Lung microvascular endothelial cell (primary cell): ENCODE results near the gene ARFIP1. TPM values are rescaled to one million over a fixed set of nuclear protein-coding genes. Genes with fewer than 3 reads are reported as not detected.
"Not testable (repeated sequence)": the region's sequence is repeated elsewhere in the genome, so short reads cannot be mapped to it uniquely, and the experiment has no call there.

ENCODE experiments used
- DNase-seq, 2 donors: peaks; one replicate each; pipeline versions ENCODE4 v3.0.0 to v3.0.0-alpha.2; 2010; ENCODE audit warnings: low read depth in 2 of 2
- total RNA-seq: library from RNA; depleted of rRNA; stranded (reverse); fragments of >200 nt; gene quantifications from 2 replicates; pipeline ENCODE4 v1.2.1, GENCODE V29; 2014

Gene ARFIP1
- total RNA-seq, 1 donor from 2014 or later = 22.0 TPM

DNA sequence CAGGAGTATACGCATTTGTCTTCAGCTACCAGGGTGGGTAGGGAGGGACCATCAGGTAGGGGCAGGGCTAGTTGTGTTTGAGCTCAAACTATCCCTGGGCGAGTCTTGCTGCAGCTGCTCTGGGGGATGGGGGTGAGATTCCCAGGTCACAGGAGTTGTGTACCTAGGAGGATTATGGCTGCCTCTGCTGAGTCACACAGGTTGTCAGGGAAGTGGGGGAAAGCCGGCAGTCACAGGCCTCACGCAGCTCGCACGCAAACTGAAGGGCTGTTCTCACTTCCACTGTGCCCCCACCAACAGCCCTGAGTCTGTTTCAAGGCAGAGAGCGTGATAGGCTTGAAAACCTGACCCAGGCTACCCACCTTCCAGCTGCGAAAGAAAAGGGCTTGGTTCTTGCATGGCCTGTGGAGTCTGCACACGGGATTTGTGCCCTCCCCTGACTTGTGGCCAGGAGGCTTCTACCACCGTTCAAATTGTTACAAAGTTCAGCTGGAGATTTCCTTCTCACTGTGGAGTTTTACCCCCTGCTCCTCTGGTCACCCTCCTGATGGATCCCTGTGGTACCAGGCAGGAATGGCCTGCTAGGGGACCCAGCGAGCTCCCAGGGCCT, 63.8 kb downstream of the ARFIP1 start:
- no peak for DNase-seq

DNA sequence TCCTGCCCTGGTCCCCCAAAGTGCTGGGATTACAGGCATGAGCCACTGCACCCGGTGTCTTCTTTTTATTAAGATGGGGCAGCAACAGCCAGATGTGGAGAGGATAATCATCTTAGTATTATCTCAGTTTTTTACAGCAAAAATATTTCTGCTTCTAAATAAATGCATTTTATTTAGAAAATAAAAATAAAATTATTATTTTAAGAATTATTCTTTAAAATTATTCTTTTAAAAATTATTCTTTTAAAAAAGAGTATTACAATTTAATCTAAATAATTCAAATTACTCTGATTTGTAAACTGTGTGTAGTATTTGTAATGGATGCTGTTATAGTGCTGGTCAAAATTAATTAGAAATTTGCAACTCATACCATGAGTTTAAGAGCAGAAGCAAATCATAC, 67.6 kb downstream of the ARFIP1 start:
- no peak for DNase-seq

DNA sequence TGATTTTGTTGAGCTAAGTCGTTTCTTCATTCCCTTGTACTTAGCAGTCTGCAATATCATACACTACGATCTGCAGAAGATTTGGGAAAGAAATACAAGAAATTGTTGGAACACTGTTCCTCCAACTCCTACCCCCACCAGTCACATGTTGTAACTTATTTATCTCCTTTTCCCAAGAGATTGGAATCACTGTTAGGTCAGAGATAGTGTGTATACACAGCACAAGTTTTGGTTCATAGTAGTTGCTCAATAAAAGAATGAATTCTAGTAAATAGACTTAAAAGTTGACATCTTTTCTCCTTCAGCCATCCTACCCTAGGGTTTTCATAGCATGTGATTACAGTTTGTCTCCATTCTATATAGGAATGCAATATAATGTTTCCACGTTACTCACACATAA, 68.8 kb downstream of the ARFIP1 start:
- DNase-seq = no peak

DNA sequence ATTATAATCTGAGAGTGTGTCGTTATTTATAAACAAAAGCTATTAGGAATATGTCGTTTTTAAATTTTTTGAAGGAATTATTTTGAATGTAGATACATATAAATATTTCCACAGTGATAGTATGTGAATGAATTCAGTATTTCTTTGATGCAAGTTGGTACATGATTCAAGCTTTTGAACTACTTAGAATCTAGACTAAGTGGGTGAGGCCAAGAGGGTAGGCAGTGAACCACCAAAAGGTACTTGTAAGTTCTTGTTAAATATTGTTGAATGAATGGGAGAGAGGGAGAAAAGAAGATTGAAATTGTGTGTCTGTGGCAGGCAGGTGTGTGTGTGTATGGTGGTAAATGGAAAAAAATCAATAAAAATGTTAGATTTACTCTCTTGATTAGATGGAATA, 69.6 kb downstream of the ARFIP1 start:
- DNase-seq = no peak

DNA sequence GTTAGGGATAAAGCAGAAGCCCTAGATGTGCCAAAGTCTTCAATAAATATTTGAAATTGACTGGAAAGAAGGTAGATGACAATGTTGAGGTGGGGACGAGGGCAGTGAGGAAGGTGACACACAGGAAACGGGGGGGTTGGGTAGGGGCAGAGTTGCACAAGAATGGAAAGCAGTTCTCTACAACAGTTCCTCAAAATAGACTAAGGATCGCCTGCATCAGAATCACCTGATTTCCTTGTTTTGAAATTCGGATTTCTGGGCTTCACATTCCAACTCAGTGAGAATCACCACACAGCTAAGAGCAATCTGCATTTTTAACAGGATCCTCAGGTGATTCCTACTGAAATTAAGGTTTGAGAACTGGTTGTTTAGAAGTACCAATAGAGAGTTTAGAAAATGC, 70.6 kb downstream of the ARFIP1 start:
- peak; percentile 49 to 60 for DNase-seq

- no peak for DNase-seq
Measured at GRCh38 chr4:152851226-152851625, 71.5 kb downstream of the ARFIP1 start.

GRCh38 chr4:152853293-152853692, 73.5 kb downstream of the ARFIP1 start:
- no peak for DNase-seq

GRCh38 chr4:152854016-152854415, 74.3 kb downstream of the ARFIP1 start:
- DNase-seq = not testable (repeated sequence)

DNA sequence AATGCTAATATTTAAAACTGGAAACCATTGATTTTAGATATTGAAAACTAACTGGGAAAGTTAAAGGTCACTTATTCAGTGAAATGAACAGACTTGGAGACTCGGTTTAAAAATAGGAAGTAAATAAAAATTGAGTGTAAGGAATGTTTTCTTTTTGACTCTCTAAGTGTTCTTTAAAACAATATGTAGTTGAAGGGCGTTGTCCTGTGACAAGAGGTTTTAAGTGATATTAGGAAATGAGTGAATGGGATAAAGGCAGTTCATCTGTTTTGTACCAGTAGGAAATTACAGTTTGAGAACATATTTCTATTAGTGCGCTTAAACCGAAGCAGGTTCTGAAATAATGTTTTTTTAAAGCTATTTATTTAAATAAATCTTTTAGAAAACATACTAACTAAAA, 77.2 kb downstream of the ARFIP1 start:
- DNase-seq = no peak

DNA sequence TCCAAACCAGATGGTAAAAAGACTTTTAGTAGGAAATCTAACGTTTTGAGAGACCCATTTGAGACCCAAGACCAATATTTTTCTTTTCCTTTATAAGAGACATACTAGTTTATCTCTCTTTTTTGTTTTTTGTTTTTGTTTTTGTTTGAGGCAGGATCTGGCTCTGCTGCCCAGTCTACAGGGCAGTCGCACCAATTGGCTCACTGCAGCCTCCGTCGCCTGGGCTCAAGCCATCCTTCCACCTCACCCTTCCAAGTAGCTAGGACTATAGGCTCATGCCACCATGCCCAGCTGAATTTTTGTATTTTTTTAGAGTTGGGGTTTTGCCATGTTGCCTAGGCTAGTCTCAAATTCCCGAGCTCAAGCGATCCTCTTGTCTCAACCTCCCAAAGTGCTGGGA, 79.2 kb downstream of the ARFIP1 start:
- DNase-seq = no peak

DNA sequence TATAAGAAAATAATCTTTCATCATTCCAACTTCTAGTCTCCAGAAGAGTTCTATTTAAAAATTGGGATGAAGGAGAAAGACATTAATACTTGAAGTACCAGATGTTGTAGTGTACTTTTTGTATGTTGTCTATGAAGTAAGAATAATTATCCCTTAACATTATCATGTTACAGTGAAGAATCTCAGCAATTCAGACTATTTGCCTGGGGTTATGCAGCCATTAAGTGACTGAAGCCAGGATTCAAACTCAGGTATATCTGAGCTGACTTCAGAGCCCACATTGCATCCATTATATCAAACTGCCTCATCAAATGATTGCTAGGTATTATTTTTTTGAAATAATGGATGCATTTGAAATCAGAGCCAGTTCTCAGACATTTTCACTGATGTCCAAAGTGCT, 80.3 kb downstream of the ARFIP1 start:
- no peak for DNase-seq

GRCh38 chr4:152862608-152863007, 82.9 kb downstream of the ARFIP1 start:
- DNase-seq = no peak

DNA sequence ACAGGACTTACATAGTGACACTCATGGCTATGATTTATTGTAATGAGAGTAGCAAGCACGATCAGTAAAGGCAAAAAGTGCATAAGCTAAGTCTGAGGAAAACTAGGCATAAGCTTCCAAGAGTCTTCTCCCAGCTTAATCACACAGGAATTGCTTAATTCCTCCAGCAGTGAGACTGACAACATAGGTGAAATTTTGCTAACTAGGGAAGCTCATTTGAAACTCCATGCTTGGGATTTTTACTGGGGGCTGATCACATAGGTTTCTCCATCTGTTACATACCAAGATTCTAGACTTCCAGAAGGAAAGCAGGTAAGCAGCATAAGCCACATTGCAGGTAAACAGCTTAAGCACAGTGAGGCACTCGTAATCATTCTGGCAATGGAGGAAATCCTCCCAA, 84.6 kb downstream of the ARFIP1 start:
- DNase-seq = no peak

DNA sequence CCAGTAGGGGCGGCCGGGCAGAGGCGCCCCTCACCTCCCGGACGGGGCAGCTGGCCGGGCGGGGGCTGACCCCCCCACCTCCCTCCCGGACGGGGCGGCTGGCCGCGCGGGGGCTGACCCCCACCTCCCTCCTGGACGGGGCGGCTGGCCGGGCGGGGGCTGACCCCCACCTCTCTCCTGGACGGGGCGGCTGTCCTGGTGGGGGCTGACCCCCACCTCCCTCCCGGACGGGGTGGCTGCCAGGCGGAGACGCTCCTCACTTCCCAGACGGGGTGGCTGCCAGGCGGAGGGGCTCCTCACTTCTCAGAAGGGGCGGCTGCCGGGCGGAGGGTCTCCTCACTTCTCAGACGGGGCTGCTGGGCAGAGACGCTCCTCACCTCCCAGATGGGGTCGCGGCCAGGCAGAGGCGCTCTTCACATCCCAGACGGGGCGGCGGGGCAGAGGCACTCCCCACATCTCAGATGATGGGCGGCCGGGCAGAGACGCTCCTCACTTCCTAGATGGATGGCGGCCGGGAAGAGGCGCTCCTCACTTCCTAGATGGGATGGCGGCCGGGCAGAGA, 86.8 kb downstream of the ARFIP1 start:
- not testable (repeated sequence) for DNase-seq

DNA sequence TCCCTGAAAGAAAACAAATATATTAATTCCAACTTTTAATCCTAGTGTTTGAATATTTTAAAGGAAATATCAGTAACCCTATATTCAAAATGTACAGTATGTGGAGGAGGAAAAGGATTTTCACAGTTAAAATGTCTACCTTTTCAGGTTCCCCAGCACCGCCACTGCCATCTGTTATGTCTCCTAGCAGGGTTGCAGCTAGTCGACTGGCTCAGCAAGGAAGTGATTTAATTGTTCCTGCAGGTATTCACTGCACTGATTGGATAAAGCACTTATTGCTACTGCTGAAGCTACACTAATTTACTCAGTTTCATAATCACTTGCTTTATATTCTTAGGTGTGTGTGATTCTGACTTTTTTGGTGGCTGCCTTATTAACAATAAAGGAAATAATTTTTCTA, 90.9 kb downstream of the ARFIP1 start:
- DNase-seq = no peak

DNA sequence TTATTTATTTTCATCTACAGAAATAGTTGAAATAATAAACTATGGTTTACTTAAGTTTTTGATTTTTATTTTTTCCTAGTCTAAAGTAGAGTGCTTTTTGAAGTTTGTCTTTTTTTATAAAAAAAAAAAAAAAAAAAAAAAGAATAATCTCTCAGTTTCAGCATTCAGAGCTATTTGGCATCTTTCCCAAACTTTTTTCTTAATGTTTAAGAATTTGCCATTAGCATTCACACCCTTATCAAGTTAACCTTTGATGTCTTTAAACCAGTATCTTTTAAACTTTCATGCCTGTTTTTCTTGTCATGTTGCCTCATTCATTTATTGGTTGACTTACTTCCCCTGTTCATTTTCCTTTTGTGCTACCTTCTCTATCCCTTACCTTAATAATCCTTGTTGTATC, 95.5 kb downstream of the ARFIP1 start:
- DNase-seq = no peak

- DNase-seq = no peak
Measured at GRCh38 chr4:152877868-152878267, 98.1 kb downstream of the ARFIP1 start.

GRCh38 chr4:152880263-152880662, 100.5 kb downstream of the ARFIP1 start:
- DNase-seq = no peak

GRCh38 chr4:152881974-152882373, 102.2 kb downstream of the ARFIP1 start:
- DNase-seq = no peak

GRCh38 chr4:152885185-152885584, 105.4 kb downstream of the ARFIP1 start:
- DNase-seq = no peak

DNA sequence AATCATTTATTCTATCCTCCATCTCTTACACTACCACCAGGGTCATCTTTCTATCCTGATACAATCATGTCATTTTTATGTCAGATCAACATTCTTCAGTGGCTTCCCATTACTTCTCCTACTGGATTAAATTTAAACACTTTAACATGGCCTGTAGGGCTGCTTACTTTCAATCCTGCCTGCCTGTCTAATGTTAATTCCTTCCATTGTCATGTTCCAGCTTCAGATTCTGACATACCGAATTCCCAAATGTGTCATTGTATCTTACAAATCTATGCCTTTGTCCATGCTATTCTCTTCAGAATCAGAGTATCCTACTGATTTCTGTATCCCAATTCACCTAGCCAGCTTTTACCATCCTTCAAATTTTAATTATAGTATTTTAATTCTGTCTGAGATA, 106.4 kb downstream of the ARFIP1 start:
- no peak for DNase-seq

- DNase-seq = no peak
Measured at GRCh38 chr4:152887981-152888380, 108.2 kb downstream of the ARFIP1 start.

DNA sequence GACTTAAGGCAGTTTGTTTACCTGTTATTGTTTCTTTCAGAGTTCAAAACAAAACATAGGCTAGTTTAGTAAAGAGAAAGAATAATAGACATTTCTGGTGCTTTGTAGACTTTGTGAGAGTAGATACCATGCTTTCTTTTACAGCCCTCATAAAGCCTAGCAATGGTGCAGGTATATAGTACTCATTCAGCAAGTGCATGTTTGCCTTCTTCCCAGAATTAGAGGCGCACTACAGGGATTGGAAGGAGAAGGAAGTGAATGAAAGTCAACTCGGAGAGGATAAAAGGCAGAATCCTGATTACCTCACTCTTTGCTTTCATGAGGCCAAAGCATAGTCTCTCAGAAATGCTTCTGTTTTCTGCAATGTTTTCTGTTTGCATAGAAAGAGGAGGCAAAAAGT, 113.2 kb downstream of the ARFIP1 start:
- DNase-seq = no peak

GRCh38 chr4:152894673-152895072, 114.9 kb downstream of the ARFIP1 start:
- peak; percentile 1 to 3 for DNase-seq
